Neural crest cell (in vitro differentiated cells): Measurements from ENCODE around the gene SLC46A2. TPM values are rescaled to one million over a fixed set of nuclear protein-coding genes. Genes with fewer than 3 reads are reported as not detected.

Experiments used
- DNase-seq: peaks from one replicate; pipeline ENCODE4 v3.0.0; 2021; ENCODE audit warnings: low read depth, mixed read lengths, low spot score
- H3K27ac Mint-ChIP-seq: one replicate; pipeline ENCODE4 v1.8.0; 2021; ENCODE audit warnings: mild to moderate bottlenecking, mixed read lengths; ENCODE audit not compliant: unreplicated experiment
- H3K27me3 Mint-ChIP-seq: 2 replicates; pipeline ENCODE4 v1.8.0; 2021; ENCODE audit warnings: low read depth, mild to moderate bottlenecking, mixed read lengths
- H3K36me3 Mint-ChIP-seq: 2 replicates; pipeline ENCODE4 v1.8.0; 2021; ENCODE audit warnings: low read depth, mild to moderate bottlenecking, mixed read lengths
- H3K4me1 Mint-ChIP-seq: 2 replicates; pipeline ENCODE4 v1.8.0; 2021; ENCODE audit warnings: mixed read lengths
- H3K4me3 Mint-ChIP-seq: one replicate; pipeline ENCODE4 v1.8.0; 2021; ENCODE audit warnings: mild to moderate bottlenecking, mixed read lengths
- H3K9me3 Mint-ChIP-seq: 2 replicates; pipeline ENCODE4 v1.8.0; 2021; ENCODE audit warnings: mixed read lengths
- long read RNA-seq: library from polyadenylated mRNA; unstranded; transcript quantifications from one replicate; pipeline ENCODE4 v2.0.0, GENCODE V29; 2020
- total RNA-seq: library from RNA; stranded (reverse); gene quantifications from 2 replicates; pipeline ENCODE4 v1.2.1, GENCODE V29; 2021
- TF ChIP-seq, protein P1 (sequence below): fragments of 200-600 bp; sonication (generic); conservative IDR thresholded peaks from 2 replicates; pipeline ENCODE4 v1.5.0; 2021; ENCODE audit warnings: antibody characterized with exemption, mild to moderate bottlenecking

Gene SLC46A2, protein sequence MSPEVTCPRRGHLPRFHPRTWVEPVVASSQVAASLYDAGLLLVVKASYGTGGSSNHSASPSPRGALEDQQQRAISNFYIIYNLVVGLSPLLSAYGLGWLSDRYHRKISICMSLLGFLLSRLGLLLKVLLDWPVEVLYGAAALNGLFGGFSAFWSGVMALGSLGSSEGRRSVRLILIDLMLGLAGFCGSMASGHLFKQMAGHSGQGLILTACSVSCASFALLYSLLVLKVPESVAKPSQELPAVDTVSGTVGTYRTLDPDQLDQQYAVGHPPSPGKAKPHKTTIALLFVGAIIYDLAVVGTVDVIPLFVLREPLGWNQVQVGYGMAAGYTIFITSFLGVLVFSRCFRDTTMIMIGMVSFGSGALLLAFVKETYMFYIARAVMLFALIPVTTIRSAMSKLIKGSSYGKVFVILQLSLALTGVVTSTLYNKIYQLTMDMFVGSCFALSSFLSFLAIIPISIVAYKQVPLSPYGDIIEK
- not detected in 2 replicates for total RNA-seq
- long read RNA-seq = 0 reads

DNA sequence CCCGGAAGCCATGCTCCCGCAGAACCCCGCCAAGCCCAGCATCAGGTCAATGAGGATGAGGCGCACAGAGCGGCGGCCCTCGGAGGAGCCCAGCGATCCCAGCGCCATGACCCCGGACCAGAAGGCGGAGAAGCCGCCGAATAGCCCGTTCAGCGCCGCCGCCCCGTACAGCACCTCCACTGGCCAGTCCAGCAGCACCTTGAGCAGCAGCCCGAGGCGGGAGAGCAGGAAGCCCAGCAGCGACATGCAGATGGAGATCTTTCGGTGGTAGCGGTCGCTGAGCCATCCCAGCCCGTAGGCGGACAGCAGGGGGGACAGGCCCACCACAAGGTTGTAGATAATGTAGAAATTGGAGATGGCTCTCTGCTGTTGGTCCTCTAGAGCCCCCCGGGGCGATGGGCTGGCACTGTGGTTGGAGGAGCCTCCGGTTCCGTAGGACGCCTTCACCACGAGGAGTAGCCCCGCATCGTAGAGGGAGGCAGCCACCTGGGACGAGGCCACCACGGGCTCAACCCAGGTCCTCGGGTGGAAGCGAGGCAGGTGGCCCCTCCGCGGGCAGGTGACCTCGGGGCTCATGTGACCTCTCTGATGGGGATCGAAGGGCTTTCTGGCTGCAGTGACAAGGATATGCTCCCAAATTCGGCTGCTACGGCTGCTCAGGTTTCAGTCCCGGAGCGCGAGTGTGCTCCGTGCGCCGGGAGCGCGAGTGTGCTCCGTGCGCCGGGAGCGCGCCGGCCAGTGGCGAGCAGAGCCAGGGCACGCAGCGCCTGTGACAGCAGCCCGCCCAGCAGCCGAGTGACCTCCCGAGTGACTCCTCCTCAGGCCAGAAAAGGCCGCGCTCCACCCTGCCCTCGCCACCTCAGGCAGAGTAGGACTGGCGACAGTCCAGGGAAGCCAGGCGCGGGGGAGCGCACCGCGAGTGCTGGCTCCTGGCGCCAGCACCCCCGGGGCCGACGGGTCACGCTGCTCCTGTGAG is at the start of gene SLC46A2:
SLC46A2 (minus strand) TSS at position 771 of the 976 bp plus-strand sequence; CDS start at position 576, 195 bp downstream.
- TF ChIP-seq, protein P1, sequence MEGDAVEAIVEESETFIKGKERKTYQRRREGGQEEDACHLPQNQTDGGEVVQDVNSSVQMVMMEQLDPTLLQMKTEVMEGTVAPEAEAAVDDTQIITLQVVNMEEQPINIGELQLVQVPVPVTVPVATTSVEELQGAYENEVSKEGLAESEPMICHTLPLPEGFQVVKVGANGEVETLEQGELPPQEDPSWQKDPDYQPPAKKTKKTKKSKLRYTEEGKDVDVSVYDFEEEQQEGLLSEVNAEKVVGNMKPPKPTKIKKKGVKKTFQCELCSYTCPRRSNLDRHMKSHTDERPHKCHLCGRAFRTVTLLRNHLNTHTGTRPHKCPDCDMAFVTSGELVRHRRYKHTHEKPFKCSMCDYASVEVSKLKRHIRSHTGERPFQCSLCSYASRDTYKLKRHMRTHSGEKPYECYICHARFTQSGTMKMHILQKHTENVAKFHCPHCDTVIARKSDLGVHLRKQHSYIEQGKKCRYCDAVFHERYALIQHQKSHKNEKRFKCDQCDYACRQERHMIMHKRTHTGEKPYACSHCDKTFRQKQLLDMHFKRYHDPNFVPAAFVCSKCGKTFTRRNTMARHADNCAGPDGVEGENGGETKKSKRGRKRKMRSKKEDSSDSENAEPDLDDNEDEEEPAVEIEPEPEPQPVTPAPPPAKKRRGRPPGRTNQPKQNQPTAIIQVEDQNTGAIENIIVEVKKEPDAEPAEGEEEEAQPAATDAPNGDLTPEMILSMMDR = no peak
- Mint-ChIP-seq H3K36me3 (no peaks in the 10 kb centered on the region), H3K4me1 (no peaks in the 10 kb centered on the region), H3K27ac (no peak within 1 kb of the TSS), H3K4me3 (peak within 1 kb of the TSS; percentile 65), H3K9me3 (no peaks in the 10 kb centered on the region), H3K27me3 (peaks cover 47% of the 10 kb centered on the region)
- peak; percentile 16 for DNase-seq

DNA sequence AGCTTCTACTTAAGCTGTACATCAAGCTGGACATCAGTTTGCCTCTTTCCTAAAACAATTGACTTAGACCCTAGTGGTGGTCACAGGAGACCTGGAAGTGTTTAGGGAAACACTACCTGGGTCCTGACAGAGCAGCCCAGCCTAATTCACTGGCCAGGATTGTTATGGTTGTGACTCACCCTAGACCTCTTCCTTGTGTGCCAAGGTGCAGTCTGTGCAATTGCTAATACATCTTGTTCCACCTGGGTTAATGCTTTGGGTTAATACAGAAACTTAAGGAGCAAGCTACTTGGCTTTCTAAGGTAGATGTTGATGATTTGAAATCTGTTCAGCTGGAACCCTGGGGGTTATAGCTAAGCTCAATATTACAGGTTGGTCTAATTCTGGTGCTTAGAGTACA is 48.7 kb upstream of the SLC46A2 start:
- no peak for DNase-seq
- H3K27ac Mint-ChIP-seq = no peak overlapping the region
- H3K4me3 Mint-ChIP-seq = no peak overlapping the region
- peaks cover 71% of the 10 kb centered on the region for H3K27me3 Mint-ChIP-seq
- H3K4me1 Mint-ChIP-seq = no peaks in the 10 kb centered on the region
- no peaks in the 10 kb centered on the region for H3K9me3 Mint-ChIP-seq
- no peaks in the 10 kb centered on the region for H3K36me3 Mint-ChIP-seq
- TF ChIP-seq, protein P1 = no peak

DNA sequence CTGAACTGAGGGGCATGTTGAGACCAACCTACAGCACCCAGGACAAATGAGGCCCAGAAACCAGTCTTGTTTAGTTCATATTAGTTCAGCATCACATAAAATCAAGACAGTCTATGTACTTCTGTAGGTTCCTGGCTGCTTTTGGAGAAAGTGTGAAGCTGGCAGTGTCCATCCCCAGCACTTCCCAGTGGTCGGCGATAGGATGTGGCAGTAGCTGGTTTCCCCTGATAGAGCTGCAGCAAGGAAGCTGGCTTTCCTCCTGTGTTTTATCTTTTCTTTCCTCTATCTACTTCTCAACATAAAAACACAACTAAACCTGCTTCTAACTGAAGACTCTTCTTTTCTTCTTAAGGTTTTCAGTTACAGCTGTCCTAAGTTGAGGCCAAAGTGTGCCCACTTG is 43.0 kb upstream of the SLC46A2 start:
- Mint-ChIP-seq H3K4me1 (no peaks in the 10 kb centered on the region), H3K4me3 (no peak overlapping the region), H3K27ac (no peak overlapping the region), H3K27me3 (peaks cover 46% of the 10 kb centered on the region), H3K9me3 (no peaks in the 10 kb centered on the region), H3K36me3 (no peaks in the 10 kb centered on the region)
- DNase-seq = no peak
- TF ChIP-seq, protein P1 = no peak

DNA sequence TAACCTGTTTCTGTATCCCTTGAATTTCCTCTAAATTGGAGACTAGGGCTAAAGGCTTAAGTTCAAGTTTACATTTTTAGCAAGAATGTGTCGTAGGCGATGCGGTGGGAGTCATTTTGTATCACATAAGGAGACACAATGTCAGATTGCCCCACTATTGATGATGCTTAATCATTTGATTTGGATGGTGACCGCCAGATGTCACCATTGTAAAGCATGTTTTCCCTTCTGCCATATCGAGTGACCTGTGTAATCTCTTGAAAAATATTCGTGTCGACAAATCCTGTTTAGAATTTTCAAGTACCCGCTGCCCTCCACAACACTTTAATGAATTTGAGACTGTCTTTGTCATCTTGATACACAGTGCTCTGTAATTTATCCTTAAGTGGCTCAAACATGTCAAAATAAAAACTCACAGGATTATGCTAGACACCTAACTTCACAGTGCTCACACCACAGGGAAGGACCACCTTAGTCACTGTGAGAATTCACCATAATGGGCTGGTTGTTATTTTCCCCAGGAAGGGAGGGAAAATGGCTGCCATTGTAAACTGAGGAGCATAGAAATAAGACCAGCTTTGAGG is 34.5 kb upstream of the SLC46A2 start:
- TF ChIP-seq, protein P1 = peak; percentile 67
- peak; percentile 28 for DNase-seq
- H3K4me3 Mint-ChIP-seq = no peak overlapping the region
- H3K9me3 Mint-ChIP-seq = no peaks in the 10 kb centered on the region
- H3K27me3 Mint-ChIP-seq = peaks cover 47% of the 10 kb centered on the region
- H3K36me3 Mint-ChIP-seq = no peaks in the 10 kb centered on the region
- no peak overlapping the region for H3K27ac Mint-ChIP-seq
- H3K4me1 Mint-ChIP-seq = peaks cover 5% of the 10 kb centered on the region

DNA sequence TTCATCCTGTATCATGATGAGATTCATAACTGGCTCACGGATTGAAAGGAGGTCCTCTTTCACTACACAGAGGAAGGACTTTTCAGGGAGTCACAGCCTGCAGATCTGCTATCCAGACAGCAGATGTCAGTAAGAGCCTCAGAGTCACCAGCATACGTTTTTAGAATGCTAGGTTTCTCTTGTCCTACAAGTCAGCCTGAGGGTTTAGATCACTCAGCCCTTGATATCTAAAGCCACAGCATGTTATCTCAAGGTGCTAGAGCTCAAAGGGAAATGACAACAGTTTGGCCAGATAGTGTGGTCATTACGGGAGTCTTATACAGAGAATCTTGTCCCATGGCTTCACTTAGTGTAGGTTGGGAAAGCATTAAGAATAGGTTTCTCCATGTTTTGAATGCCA is 30.9 kb upstream of the SLC46A2 start:
- TF ChIP-seq, protein P1 = peak; percentile 63
- peaks cover 5% of the 10 kb centered on the region for H3K4me1 Mint-ChIP-seq
- DNase-seq = no peak
- no peak overlapping the region for H3K27ac Mint-ChIP-seq
- no peaks in the 10 kb centered on the region for H3K9me3 Mint-ChIP-seq
- no peak overlapping the region for H3K4me3 Mint-ChIP-seq
- H3K27me3 Mint-ChIP-seq = peaks cover 68% of the 10 kb centered on the region
- H3K36me3 Mint-ChIP-seq = no peaks in the 10 kb centered on the region
